Anterior cingulate cortex (tissue), 58 donors: ENCODE results near the gene CARS2.
"Not testable (repeated sequence)": the region's sequence is repeated elsewhere in the genome, so short reads cannot be mapped to it uniquely, and the experiment has no call there.

ENCODE experiments used
- DNase-seq, 58 donors: peaks; one replicate each; lab custom pipeline; 2025; lab: John Stamatoyannopoulos, UW

The CARS2 gene

GRCh38 chr13:110658218-110658911, 47.6 kb downstream of the CARS2 start:
- DNase-seq, result not testable (repeated sequence)

- DNase-seq, result no peak
These were observed 48.7 kb downstream of the CARS2 start for GRCh38 chr13:110657196-110657595.

- DNase-seq, result no peak
These were observed 52.1 kb downstream of the CARS2 start for GRCh38 chr13:110653851-110654250.

GRCh38 chr13:110653271-110653670, 52.6 kb downstream of the CARS2 start:
- DNase-seq, result no peak

- DNase-seq, result no peak
These were observed 53.2 kb downstream of the CARS2 start for GRCh38 chr13:110652764-110653163.

GRCh38 chr13:110652231-110652730, 53.6 kb downstream of the CARS2 start:
- no peak for DNase-seq

- DNase-seq, result no peak
These were observed 54.1 kb downstream of the CARS2 start for GRCh38 chr13:110651726-110652230.

GRCh38 chr13:110651271-110651670, 54.6 kb downstream of the CARS2 start:
- no peak for DNase-seq

- no peak for DNase-seq
These were observed 55.5 kb downstream of the CARS2 start for GRCh38 chr13:110650436-110650835.

- no peak for DNase-seq
These were observed 56.4 kb downstream of the CARS2 start for GRCh38 chr13:110649551-110649950.

- DNase-seq, result no peak
These were observed 57.0 kb downstream of the CARS2 start for GRCh38 chr13:110648848-110649421.

- DNase-seq, result no peak
These were observed 57.6 kb downstream of the CARS2 start for GRCh38 chr13:110648146-110648819.

GRCh38 chr13:110647365-110647737, 58.6 kb downstream of the CARS2 start:
- no peak for DNase-seq

GRCh38 chr13:110646442-110647364, 59.2 kb downstream of the CARS2 start:
- DNase-seq, result no peak

GRCh38 chr13:110645750-110646149, 60.2 kb downstream of the CARS2 start:
- no peak for DNase-seq

GRCh38 chr13:110644892-110645521, 60.9 kb downstream of the CARS2 start:
- peak in 46 of 58 donors; percentile 9 to 79 (median 53) for DNase-seq

GRCh38 chr13:110643768-110644421, 62.0 kb downstream of the CARS2 start:
- DNase-seq, result no peak

GRCh38 chr13:110643324-110643723, 62.6 kb downstream of the CARS2 start:
- peak in 1 of 58 donors; percentile 8 for DNase-seq

- DNase-seq, result no peak
These were observed 63.5 kb downstream of the CARS2 start for GRCh38 chr13:110642291-110642981.
